GM12801 (cell line): ENCODE measurements around the gene TIGD1.

Source experiments
- CTCF ChIP-seq: IDR thresholded peaks from one replicate; pipeline ENCODE4 v1.5.1; 2011; ENCODE audit warnings: control low read depth; ENCODE audit not compliant: insufficient read length; ENCODE audit errors: extremely low read depth

The TIGD1 gene

GRCh38 chr2:232588031-232588430, 37.7 kb upstream of the TIGD1 start:
- TF ChIP-seq CTCF: no peak

GRCh38 chr2:232587512-232587911, 37.2 kb upstream of the TIGD1 start:
- no peak for TF ChIP-seq CTCF

- TF ChIP-seq CTCF: no peak
Observed at GRCh38 chr2:232586943-232587505, 36.7 kb upstream of the TIGD1 start.

GRCh38 chr2:232584238-232584637, 33.9 kb upstream of the TIGD1 start:
- no peak for TF ChIP-seq CTCF

- TF ChIP-seq CTCF: no peak
Observed at GRCh38 chr2:232581725-232582124, 31.4 kb upstream of the TIGD1 start.

GRCh38 chr2:232580648-232580981, 30.3 kb upstream of the TIGD1 start:
- no peak for TF ChIP-seq CTCF

- TF ChIP-seq CTCF: no peak
Observed at GRCh38 chr2:232578626-232579025, 28.3 kb upstream of the TIGD1 start.

- TF ChIP-seq CTCF: no peak
Observed at GRCh38 chr2:232577841-232578240, 27.5 kb upstream of the TIGD1 start.
